ENCODE measurements around the gene EXOC2. TPM values are rescaled to one million over a fixed set of nuclear protein-coding genes. Genes with fewer than 3 reads are reported as not detected.

EXOC2 gene
- total and polyA plus RNA-seq, 2 donors (not counting 3 experiments of a cell fraction or from before 2014, with no cell fraction given) = 18.2 to 30.8 TPM

GRCh38 chr6:446418-447366, 246.2 kb downstream of the EXOC2 start:
- Histone ChIP-seq H3K36me3 (ENCODE audit: control insufficient read depth in 2 of 2, extremely low read depth in 1 of 2, insufficient read depth in 2 of 2, low read length in 2 of 2) (no peaks in the 10 kb centered on the region), H3K27me3 (ENCODE audit: control insufficient read depth in 2 of 2, insufficient read depth in 2 of 2, low read length in 2 of 2) (no peaks in the 10 kb centered on the region), H3K79me2 (ENCODE audit: control insufficient read depth, insufficient read depth, low read length) (no peaks in the 10 kb centered on the region), H3K9me3 (replicated peaks; ENCODE audit: control insufficient read depth, insufficient read depth, low read length) (no peaks in the 10 kb centered on the region), H3K9me1 (replicated peaks; ENCODE audit: control insufficient read depth, extremely low read depth, insufficient read depth, low read length) (no peaks in the 10 kb centered on the region), H3K9ac (replicated peaks; ENCODE audit: extremely low read depth, insufficient read depth, low read length) (no peak overlapping the region), H4K20me1 (replicated peaks; ENCODE audit: control insufficient read depth, extremely low read depth, insufficient read depth, low read length) (no peaks in the 10 kb centered on the region), H3K4me2 (ENCODE audit: insufficient read depth, low read length) (no peak overlapping the region), H3K4me1 (ENCODE audit: control insufficient read depth, extremely low read depth, insufficient read depth, low read length) (no peaks in the 10 kb centered on the region), H3K27ac (ENCODE audit: insufficient read depth, low read depth, low read length) (no peak overlapping the region), H3K4me3 (replicated peaks in 1 of 3; ENCODE audit: insufficient read depth in 1 of 3, low read depth in 1 of 3, low read length in 3 of 3) (no peak overlapping the region), H2AFZ (ENCODE audit: low read depth, low read length) (no peak overlapping the region)
- intact Hi-C loops (cut with micrococcal nuclease) (no loop called here), dilution Hi-C loops (cut with MboI; ENCODE audit: extremely low pct_ligation_motif_present, low sequenced_read_pairs) (no loop called here)
- no peak for FAIRE-seq
- BruUV-seq (replicated peaks) = no TSS peak
- ChIA-PET POLR2A (no interaction called here), CTCF (no interaction called here)
- no peak for DNase-seq (ENCODE audit: low read depth, low spot score)
- TF ChIP-seq POLR2A (IDR thresholded peaks at IDR 0.05; ENCODE audit: low read depth, low read length) (no peak), MAX (IDR thresholded peaks at IDR 0.05; ENCODE audit: insufficient read depth, insufficient read length) (no peak), JUN (IDR thresholded peaks at IDR 0.05; ENCODE audit: borderline replicate concordance, insufficient read depth, insufficient read length, low read depth) (no peak), GATA2 (IDR thresholded peaks at IDR 0.05; ENCODE audit: insufficient read depth, insufficient read length, low read depth, low read length) (no peak), MYC (IDR thresholded peaks at IDR 0.05; ENCODE audit: low read depth, low read length) (no peak), EZH2 (IDR thresholded peaks at IDR 0.05; ENCODE audit: borderline replicate concordance, low read depth, low read length, severe bottlenecking) (no peak), FOS (IDR thresholded peaks at IDR 0.05; ENCODE audit: borderline replicate concordance, insufficient read depth, low read length) (no peak), POLR2AphosphoS5 (IDR thresholded peaks at IDR 0.05; ENCODE audit: insufficient read depth, low read depth, low read length) (no peak), CTCF (IDR thresholded peaks at IDR 0.05; ENCODE audit: extremely low read depth in 1 of 2, insufficient read depth in 1 of 2, low read depth in 1 of 2, low read length in 2 of 2) (no peak)
